GM23248 (cell line): Measurements from ENCODE around the gene POLR2J3.
"Not testable (repeated sequence)": the region's sequence is repeated elsewhere in the genome, so short reads cannot be mapped to it uniquely, and the experiment has no call there.

Source experiments
- EZH2 ChIP-seq: fragments of 200-600 bp; sonication (generic); IDR thresholded peaks from 2 replicates; pipeline ENCODE4 v1.6.1; 2018; ENCODE audit warnings: antibody characterized with exemption, mild to moderate bottlenecking; ENCODE audit not compliant: insufficient read depth, poor library complexity, severe bottlenecking
- EZH2phosphoT487 ChIP-seq: fragments of 200-600 bp; sonication (generic); IDR thresholded peaks from 2 replicates; pipeline ENCODE4 v1.6.1; 2018; ENCODE audit warnings: antibody characterized with exemption, moderate library complexity, mild to moderate bottlenecking, low read depth; ENCODE audit not compliant: insufficient read depth

DNA sequence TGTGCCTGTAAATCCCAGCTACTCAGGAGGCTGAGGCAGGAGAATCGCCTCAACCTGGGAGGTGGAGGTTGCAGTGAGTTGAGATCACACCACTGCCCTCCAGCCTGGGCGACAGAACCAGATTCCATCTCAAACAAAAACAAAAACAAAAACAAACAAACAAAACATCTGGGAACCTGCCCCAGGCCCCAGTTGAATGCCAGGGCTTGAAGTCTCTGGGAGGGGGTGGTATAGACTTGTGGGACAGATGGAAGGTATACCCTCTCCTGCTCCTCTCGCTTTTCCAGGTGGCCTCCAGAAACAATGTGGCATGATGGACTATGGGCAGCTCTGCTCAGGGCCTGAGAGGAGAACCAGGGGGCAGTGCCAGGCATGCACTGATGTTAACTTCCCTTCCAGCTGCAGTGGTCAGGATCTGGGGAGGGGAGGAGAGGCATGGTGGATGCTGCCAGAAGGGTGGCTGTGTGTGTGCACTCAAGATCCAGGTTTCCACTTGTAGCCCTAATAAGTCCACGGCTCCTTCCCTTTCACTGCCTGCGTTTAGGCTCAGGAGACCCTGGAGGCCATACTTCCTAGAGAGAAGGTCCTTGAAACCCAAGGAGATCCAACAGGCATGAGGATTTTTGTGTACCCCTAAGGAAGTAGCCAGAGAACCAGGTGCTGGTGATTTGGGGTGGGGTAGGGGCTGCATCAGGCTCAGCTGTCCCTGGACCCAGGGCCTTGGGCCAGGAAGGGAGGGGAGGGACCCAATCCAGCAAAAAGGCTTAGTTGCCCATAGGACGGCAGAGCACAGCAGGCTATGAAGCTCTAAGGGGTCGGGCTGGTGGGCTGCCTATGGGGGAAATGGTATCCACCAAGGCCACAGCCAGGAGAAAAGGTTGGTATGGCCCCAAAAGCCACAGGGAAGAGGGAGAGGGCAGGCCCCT lies 5.2 kb upstream of the POLR2J3 start:
- TF ChIP-seq EZH2, EZH2phosphoT487: not testable (repeated sequence)
